NCI-H2029 (cell line): ENCODE measurements around the gene GREB1L.

Source experiments
- DNase-seq: peaks from one replicate; lab custom pipeline; 2025; lab: John Stamatoyannopoulos, UW

The GREB1L gene

GRCh38 chr18:21450503-21450902 is 208.5 kb downstream of the GREB1L start:
- no peak for DNase-seq

- no peak for DNase-seq
Measured at GRCh38 chr18:21450913-21451312, 208.9 kb downstream of the GREB1L start.

- no peak for DNase-seq
Measured at GRCh38 chr18:21451851-21452250, 209.8 kb downstream of the GREB1L start.

GRCh38 chr18:21452276-21452780 is 210.3 kb downstream of the GREB1L start:
- no peak for DNase-seq

GRCh38 chr18:21452796-21453510 is 210.9 kb downstream of the GREB1L start:
- DNase-seq = no peak

GRCh38 chr18:21453511-21453901 is 211.5 kb downstream of the GREB1L start:
- DNase-seq = no peak

GRCh38 chr18:21454725-21455124 is 212.7 kb downstream of the GREB1L start:
- no peak for DNase-seq

- no peak for DNase-seq
Measured at GRCh38 chr18:21456428-21457178, 214.6 kb downstream of the GREB1L start.

GRCh38 chr18:21457179-21457535 is 215.1 kb downstream of the GREB1L start:
- DNase-seq = no peak

GRCh38 chr18:21458310-21458709 is 216.3 kb downstream of the GREB1L start:
- DNase-seq = no peak

- no peak for DNase-seq
Measured at GRCh38 chr18:21458788-21459187, 216.8 kb downstream of the GREB1L start.

- DNase-seq = no peak
Measured at GRCh38 chr18:21459706-21460286, 217.8 kb downstream of the GREB1L start.

GRCh38 chr18:21461460-21461859 is 219.4 kb downstream of the GREB1L start:
- DNase-seq = no peak

GRCh38 chr18:21463718-21464117 is 221.7 kb downstream of the GREB1L start:
- DNase-seq = no peak

- DNase-seq = no peak
Measured at GRCh38 chr18:21468514-21469164, 226.6 kb downstream of the GREB1L start.

- DNase-seq = no peak
Measured at GRCh38 chr18:21472741-21473140, 230.7 kb downstream of the GREB1L start.

GRCh38 chr18:21474621-21475020 is 232.6 kb downstream of the GREB1L start:
- DNase-seq = no peak

- DNase-seq = no peak
Measured at GRCh38 chr18:21479721-21480120, 237.7 kb downstream of the GREB1L start.

GRCh38 chr18:21481739-21482138 is 239.7 kb downstream of the GREB1L start:
- no peak for DNase-seq

- no peak for DNase-seq
Measured at GRCh38 chr18:21483051-21483450, 241.0 kb downstream of the GREB1L start.

GRCh38 chr18:21484851-21485636 is 243.0 kb downstream of the GREB1L start:
- DNase-seq = no peak
